ENCODE data around the gene CHRND.

CHRND gene

GRCh38 chr2:232581725-232582124 lies 55.8 kb downstream of the CHRND start:
- no peaks in the 10 kb centered on the region for H3K9me3 Mint-ChIP-seq

GRCh38 chr2:232584238-232584637 lies 58.3 kb downstream of the CHRND start:
- H3K9me3 Mint-ChIP-seq, result no peaks in the 10 kb centered on the region
- TF ChIP-seq CTCF (IDR thresholded peaks at IDR 0.05; ENCODE audit: unreplicated experiment in 3 of 3), result no peak
- no peak overlapping the region for H3K27ac Mint-ChIP-seq
- H3K4me1 Mint-ChIP-seq, result peaks cover 10% of the 10 kb centered on the region
- H3K4me3 Mint-ChIP-seq, result no peak overlapping the region
- H3K27me3 Mint-ChIP-seq (ENCODE audit: low read depth), result no peaks in the 10 kb centered on the region
- peaks cover 50% of the 10 kb centered on the region for H3K36me3 Mint-ChIP-seq (ENCODE audit: low read depth)

More at GRCh38 chr2:232581725-232582124, 55.8 kb downstream of the CHRND start:
- Mint-ChIP-seq H3K4me1 (peaks cover 24% of the 10 kb centered on the region), H3K27me3 (ENCODE audit: low read depth) (no peaks in the 10 kb centered on the region), H3K4me3 (no peak overlapping the region), H3K27ac (no peak overlapping the region), H3K36me3 (ENCODE audit: low read depth) (peaks cover 61% of the 10 kb centered on the region)
- no peak for TF ChIP-seq CTCF (IDR thresholded peaks at IDR 0.05; ENCODE audit: unreplicated experiment in 3 of 3)
